Dedifferentiated amniotic fluid mesenchymal stem cell (primary cell): ENCODE measurements around the gene MYH10.
"Not testable (repeated sequence)": the region's sequence is repeated elsewhere in the genome, so short reads cannot be mapped to it uniquely, and the experiment has no call there.

ENCODE experiments used
- DNase-seq: peaks from one replicate; pipeline ENCODE4 v3.0.0-alpha.2; 2016; ENCODE audit errors: extremely low spot score

MYH10 gene

DNA sequence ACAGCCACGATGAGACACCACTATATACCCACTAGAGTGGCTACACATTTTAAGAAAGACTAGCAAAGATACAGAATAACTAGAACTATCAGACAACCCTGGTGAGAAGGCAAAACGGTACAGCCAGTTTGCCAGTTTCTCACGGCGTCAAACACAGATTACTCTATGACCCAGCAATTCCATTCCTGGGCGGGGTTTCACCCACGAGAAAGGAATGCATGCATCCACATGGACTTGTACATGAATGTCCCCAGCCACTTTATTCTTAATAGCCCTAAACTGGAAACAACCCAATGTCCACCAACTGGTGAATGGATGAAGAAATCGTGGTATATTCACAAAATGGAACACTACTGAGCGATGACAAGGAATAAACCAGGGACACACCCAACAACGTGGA is 74.5 kb downstream of the MYH10 start:
- DNase-seq: no peak

DNA sequence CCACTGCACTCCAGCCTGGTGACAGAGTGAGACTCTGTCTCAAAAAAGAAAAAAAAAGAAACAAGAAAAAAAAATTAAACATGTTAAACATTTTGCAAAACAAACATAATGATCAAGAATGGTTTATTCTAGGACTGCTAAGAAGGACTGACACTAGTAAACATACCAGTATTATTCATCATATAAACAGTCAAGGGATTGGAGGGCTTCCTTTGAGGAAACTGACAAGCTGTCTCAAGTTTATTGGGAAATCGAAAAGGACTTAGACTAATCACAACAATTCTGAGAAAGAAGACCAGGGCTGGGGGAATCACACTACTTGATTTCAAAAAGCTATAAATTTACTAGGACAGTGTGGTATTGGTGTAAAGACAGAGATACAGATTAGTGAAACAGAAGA is 75.5 kb downstream of the MYH10 start:
- DNase-seq: no peak

DNA sequence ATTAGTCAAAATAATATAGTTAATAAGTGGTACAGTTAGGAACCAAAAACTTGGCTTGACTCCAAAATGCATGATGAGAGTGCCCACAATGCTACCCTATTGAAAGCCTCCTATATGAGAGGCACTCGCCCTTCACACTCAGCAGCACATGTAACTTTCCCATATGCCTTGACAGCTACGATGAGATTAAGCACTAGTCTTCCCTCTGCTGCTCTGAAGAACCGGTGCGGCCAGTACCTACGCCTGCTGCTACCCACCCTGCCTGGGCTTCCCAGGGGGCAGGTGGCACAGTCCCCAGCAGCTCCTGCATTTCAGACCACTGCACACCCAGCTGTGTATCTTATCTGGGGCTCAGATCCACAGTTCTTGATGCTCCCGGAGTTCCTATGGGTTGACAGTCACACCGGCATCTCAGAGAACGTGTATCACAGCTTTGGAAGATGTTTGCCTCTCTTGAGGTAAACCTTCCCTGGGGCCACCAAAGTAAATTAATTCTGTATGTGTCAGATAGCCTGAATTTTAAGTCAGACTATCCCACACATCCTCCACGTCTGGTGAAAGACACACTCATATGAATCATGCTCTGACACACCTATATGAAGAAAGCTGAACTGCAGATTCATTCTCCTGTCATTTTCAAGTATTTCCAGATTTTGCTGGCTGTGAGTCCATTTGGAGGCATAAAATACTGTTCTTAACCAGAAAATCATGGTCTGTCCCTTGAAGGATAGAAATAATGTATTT is 77.8 kb downstream of the MYH10 start:
- DNase-seq: no peak

DNA sequence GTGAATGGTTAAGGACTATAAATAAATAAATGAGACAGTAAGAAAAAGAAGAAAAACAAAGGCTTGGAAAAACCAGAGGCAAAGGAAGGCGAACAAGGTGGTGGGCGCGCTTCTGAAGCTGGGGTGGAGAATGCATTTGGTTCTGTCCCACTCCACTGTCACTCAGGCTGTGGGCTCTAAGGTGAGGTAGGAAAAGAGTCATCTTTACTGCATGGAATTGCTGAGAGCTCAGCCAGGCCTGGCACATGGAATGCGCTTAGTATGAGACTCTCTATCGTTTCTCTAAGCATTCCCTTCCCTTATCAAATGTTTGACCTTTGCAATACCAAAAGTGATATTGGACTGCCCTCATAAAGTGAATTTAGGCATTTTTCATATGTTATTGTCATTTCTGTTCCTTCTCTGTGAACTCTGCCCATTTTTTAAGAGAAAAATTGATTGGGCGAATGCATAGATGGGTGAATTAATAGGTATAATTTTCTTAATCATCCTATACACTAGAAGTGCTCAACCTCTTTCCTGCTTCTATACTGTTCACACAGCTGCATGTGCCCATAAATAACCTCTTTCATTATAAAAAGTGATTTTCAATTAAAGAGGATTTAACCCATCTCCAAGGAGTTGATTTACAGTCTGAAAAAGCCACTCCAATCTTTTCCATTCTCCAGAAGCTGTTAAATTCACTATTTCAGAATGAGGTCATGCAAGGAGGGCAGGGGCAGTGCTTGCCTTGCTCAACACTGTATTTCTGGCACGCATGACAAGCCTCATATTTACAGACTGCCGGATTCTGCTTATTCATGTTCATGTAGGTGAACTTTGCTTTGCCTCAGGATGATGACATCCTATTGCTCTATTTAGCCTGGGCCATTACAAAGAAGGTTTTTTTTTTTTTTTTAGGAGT is 87.7 kb downstream of the MYH10 start:
- peak; percentile 78 for DNase-seq

DNA sequence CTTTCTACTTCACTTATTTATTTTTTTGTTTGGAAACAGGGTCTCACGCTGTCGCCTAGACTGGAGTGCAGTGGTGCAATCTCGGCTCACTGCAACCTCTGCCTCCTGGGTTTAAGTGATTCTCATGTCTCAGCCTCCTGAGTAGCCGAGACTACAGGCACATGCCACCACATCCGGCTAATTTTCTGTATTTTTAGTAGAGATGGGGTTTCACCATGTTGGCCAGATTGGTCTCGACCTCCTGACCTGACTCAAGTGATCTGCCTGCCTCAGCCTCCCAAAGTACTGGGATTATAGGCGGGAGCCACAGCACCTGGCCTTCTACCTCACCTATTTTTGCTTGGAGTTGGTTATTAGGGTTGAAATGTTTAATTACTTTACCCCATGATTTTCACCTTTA is 90.5 kb downstream of the MYH10 start:
- not testable (repeated sequence) for DNase-seq

DNA sequence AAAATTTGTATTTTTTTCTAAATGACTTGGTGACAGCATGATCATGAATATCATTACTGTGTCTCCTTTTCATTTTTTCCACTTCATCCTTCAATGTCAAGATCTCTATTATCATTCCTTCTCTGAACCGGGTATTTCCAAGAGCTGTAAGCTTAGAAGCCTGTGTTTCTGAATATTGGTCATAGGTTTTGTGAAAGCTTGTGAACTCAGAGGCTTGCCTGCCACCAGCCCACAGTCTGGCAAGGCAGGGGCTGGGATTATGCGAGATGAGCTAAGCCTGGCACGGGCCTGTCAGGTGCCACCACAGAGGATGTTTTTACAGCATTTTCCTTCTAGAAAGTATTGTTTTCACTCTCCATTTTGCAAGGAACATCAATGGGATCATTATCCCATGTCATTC is 92.8 kb downstream of the MYH10 start:
- DNase-seq: no peak

DNA sequence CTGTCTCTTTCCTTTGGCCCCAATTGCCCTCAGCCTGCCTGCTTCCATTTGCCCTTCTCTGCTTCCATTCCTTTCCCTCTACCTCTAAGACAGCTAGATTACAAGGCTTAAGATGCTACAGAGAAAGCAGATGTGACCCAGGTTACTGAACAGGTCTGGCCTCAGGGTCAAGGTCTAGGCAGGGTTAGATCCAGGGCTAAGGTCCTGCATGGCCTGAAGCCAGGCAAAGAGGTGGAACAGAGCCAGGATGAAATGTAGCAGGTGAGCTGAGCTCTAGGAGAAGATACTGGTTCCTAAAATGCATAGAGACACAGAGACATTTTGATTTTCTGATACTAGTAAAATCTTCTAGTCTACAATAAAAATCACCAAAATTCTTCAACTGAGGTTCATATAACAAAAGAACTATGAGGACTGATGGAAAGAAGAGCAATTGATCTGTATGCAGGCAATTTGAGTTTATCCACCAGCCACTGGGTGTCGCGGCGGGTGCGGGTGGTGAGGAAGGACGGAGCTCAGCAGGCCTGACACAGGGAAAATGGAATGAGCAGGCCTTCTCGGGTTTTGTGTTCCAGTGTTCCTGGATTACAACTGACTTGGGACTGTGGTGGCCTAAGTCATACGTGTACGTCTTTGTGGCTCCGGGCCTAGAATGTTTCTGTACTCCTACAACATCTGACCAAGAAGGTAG is 95.9 kb downstream of the MYH10 start:
- no peak for DNase-seq

DNA sequence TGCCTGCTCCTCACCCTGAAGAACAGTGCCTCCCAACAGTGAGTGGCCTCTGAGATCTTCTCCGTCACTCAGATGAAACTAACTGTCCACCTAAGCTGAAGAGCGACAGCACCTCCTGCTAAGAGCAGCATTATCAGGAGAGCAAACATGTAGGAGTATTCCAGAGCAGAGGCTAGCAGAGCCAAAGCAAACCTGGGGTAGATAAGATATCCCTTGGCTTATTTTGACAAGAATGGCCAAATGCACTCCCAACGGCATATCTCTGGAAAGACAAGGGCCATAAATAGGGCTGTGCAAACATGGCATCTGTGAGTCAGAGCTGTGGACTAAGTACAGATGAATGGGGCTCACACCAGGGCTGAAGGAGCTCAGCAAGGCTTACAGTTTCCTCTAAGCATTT is 98.5 kb downstream of the MYH10 start:
- DNase-seq: no peak

DNA sequence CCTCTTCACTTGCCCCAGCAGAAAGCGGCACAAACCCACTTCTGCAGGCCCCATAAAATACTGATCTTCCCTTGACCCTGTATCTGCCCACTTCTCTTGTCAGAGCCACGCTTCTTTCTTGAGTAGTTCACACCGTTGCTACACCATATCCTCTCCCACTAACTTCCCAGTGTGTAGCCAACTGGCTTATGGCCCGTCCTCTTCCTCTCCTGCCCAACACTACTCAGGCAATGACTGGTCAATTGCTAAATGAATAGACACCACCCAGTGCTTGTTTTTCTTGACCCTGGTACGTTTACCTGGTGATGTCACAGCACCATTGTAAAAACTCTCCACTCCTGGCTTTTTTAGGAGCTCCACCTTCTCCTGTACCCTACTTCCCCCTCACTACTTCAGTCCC is 107.9 kb downstream of the MYH10 start:
- DNase-seq: no peak

DNA sequence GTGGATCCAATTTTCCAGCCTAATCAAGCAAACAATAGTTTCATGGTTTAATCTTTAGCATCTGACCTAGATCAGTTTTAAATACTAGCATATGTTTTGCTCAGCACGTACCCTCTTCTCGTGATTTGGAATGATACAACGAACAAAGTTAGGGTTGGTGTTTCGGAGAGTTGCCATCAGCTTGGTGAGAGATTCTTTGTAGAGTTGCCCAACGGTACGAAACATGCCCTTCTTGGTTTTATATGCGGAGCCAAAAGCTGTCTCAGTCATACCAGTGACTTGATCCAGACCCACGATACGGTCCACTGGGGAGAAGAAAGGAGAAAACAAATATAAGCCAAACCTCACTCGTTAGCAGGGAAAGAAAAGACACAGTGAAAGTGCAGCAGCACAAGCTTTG is 109.5 kb downstream of the MYH10 start:
- DNase-seq: no peak

DNA sequence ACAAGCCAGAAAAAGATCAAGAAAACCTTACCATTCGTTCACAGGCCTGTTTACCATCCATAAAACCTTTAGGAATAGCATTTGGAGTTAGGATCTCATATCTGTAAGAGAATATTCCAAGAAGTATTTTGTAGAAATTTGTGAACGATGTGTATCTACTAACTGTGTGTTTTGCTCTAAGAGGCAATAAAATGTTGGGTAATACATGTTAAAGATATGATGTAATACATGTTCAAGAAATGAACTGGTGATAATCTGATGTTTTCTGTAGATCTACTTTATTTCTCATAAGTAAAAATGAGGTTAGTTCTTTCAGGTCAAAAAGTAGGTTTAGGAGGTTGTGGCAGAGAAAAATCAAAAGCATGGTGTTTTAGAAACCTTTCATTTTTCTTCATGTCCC is 111.7 kb downstream of the MYH10 start:
- no peak for DNase-seq

DNA sequence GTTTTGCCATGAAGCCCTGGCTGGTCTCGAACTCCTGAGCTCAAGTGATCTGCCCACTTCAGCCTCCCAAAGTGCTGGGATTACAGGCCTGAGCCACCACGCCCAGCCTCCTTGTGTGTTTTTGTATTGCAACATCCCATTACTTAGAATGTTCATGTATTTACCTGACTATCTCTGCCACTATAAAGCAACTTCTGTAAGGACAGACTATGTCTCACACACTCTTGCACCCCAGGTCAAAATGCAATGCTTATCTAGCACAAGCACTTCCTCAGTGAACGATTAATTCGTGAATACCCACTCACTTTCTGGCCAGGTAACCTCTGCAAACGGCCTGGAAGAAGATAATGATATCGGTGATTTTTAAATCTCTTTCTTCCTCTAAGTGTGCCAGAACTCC is 112.2 kb downstream of the MYH10 start:
- no peak for DNase-seq

DNA sequence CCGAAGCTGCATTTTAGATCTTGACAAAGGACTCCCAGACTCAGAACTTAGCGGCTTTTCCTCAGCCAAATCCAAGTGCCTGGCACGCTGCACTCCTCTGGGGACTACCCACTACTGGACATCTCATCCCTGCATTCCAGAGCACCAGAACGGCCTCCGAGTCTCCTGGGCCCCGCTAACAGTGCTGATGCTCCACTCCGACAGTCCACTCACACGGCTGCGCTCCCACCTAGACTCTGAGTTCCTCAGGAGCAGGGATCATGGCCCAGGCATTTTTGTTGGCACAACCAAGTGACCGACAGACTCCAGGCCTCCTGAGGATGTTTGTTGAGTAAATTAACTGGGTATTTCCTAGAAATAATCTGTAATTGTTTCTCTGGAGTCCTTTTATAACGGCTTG is 115.7 kb downstream of the MYH10 start:
- DNase-seq: no peak

DNA sequence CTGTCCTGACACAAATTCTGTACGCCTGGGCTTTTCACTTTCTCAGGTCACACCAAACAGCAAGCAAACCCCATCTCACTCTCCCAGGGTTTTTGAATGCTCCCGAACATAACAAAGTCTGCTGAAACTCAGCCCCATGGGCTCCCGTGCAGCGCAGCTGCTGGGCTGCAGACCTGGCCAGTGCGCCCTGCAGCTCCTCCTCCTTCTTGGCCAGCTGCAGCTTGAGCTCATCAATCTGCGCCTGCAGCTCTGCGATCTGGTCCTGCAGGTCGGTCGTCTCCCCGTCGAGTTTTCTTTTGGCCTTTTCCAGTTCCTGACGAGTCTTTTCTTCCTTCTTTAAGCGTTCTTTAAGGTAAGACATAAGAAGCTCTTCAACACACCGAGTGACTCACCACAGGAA is 124.4 kb downstream of the MYH10 start:
- no peak for DNase-seq

DNA sequence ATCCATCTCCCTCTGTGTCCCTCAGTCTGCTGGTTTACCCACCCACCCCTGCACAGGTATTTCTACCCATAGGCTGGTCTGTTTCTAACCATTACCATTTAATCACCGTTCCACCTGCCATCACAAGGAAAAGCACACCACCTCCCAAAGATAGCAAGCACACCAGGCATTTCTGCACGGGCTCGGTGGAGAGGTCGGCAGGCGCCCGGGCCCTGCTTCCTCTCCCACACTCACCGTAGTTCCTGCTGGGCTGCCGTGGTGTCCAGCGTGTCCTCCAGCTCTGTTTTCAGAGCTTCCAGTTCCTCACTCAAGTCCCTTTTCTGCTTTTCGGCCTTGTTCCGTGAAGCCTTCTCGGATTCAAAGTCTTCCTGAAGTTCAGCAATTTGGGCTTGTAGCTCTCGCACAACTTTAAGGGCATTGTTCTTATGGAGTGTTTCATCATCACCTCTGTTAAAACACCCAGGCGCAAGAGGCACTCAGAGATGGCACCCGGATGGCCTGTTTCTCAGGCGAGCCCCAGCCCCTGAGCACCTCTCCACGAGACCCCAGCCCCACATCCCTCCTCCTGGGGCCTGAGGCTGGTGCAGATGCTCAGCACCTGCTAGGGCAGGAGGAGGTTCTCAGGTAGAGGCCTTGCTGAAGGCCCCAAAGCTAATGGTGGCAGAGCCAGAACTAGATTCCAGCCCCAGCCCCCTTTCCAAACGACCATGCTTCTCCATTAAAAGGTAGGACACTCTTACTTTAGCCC is 125.9 kb downstream of the MYH10 start:
- DNase-seq: no peak

DNA sequence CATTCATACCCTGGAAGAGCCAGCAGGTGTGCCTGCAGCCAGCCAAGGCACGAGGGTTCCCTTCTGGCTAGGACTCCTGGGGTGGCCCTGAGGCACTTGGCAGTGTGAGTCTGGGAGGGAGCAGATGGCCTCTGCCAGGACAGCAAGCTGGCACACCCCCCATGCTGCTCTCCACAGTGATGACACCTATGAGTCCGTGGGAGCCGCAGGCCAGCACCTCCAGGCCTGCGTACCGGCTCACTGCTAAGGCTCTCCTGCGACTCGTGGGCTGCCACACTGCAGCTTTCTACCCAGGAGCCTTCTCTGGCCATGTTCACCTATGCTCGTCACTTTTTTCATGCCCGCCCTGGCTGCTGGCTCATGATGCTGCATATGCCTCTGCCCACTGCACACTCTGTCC is 126.7 kb downstream of the MYH10 start:
- no peak for DNase-seq

DNA sequence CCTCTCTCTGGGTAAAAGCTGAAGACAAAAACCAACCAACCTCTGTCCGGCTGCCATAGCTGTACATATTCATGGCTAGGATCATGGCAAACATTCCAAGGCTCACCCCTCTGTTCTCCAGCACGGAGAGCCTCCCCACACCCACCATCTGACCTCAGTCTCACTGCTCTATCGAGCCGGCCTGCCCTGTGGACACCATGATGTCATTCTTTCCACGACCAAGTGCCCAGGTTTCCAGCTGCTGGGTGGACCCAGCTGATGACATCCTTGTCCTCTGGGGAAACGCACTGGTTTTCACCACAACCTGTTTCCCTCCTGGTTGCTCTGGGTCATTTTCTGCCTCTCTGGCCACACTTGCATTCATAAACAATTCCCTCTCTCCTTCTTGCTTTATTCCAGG is 127.2 kb downstream of the MYH10 start:
- no peak for DNase-seq

DNA sequence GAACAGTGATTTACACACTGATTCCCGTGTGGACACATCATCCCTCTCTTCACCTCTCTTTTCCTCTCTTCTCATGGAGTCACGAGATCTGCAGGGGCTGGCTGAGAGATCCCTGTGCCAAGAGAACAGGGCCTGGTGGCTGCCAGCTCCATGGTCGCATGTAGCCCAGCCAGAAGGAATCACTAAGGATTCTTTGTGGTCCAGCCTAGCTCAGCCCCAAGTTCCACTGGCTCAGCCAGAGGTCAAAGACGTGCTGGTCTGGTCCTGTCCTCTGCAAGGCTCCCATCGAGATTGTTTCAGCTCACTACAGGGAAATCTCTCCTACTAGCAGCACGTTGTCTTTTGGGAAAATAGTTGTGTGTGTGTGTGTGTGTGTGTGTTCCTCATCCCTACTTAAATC is 128.4 kb downstream of the MYH10 start:
- DNase-seq: no peak

DNA sequence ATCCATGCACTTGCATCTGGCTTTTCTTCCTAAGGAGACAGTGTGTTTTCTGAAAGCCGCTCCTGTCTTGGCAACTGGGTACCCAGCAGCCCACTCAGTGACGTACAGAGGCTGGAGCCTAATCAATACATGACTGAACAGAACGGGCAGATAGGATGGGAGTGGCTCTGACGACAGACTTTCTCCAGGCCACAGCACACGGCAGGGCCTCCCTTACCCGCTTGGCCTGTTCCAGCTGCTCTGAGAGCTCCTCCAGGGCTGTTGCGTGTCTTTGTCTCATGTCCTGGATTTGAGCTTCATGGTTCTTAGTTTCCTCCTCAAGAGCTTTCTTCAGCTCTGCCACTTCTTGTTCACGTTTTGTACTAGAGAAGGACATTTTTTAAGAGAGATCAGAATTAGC is 129.9 kb downstream of the MYH10 start:
- no peak for DNase-seq

DNA sequence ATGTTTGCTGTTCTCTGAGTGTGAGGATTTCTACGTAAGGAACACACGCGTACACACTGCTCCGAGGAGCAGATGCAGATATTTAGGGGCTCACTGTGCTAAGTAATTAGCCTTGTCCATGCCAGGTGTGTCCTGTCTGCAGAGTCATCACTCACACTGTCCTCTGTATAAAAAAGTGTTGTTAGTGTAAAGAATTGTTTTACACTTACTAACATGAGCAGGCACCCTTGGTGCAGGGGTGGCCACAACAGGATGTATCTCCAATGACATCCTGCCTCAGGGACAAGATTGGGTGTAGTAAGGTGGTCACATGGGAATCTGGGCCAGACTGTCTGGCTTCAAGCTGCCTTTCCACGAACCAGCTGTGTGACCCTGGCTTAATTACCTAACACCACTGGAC is 130.9 kb downstream of the MYH10 start:
- DNase-seq: no peak

DNA sequence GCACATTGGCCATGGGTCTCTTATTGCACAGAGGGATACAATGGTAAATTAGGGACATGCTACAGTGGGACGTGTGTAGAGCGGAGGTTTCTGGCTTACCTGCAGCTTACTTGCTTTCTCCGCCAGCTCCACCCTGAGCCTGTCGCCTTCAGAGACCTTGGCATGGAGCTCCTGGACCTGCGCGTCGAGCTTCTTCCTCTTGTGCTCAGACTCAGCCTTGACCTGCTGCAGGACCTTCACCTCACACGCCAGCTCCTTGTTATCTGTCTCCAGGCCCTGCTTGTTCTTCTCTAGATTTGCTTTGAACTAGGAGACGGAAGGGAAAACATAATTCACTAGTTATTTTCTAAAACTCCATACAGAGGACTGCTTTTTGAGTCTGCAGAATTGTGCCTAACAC is 131.4 kb downstream of the MYH10 start:
- no peak for DNase-seq

DNA sequence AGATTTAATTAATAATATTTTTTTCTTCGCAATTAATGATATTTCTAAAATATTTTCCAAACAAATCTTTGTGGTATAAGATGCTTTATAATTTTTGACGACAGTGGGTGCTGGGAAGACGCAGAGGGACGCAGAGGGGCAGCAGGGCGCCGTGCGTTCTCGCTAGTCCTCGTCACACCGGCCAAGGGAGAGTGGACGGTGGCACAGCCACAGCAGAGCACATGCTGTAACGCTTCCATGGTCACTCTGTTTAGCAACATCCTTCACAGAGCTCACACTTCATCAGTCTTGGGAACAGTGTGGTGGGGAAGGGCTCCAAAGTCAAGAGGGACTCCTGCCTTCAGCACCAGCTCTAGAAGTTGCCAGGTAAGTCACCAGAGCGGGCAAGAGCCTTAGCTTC is 134.4 kb downstream of the MYH10 start:
- no peak for DNase-seq
